HG03095 (cell line): ENCODE data around the gene SEC23IP.

Source experiments
- ATAC-seq: cut with Tn5 transposase; IDR thresholded peaks from one replicate; pipeline ENCODE4 v1.9.1; 2021; ENCODE audit warnings: moderate library complexity; ENCODE audit not compliant: unreplicated experiment

SEC23IP gene

DNA sequence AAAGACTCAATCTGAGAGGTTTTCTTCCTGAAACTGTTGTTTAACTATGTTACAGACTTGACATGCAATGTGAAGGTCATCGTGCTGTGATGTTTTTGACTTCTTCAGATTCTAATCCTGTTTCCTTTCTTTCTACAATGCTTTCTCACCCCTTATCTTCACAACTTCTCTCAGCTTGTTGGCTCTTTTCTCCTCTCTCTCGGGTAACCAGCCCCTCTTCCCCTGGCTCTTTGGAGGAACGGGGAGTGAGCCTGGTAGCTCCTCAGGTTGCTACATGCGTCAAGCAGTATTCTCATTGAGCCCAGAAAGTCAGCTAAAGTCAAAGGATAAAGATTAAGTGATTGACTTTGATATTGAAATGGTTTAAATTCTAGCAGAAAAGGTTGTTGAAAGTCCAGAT is 40.1 kb downstream of the SEC23IP start:
- no peak for ATAC-seq

DNA sequence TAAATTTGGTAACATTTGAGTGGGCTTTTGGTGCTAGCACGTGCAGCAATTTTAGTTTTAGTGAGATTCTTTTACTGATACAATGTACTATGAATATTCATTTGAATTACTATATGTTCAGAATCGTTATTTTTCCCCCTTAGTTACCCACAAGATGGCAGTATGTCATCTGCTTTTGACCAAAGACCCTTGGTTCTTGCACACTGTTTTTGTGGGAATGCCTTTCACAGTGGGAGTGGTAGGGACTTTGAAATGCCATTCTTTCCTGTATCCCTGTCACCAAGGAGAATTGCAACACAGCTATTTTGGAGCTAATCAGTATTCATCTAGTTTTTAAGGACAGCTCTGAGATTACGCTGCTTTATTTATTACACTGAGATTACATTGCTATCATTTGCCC is 40.6 kb downstream of the SEC23IP start:
- ATAC-seq = no peak

DNA sequence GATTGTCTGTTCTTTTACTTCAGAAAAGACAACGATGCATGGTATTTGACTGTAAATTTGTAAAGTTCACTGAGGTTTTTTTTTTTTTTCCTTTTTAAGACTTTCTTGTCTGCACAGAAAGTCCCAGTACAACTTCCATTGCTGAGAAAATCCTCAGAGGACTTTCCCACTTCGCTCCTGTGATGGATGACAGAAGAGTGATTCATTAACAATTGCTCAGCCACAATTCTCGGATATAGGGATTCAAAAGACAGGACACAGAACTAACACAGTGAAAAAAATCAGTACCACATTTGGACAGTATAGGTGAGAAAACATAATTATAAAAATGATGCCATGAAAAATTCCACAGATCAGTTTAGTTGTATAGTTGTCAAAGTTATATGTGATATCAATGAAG is 48.0 kb downstream of the SEC23IP start:
- ATAC-seq = no peak

DNA sequence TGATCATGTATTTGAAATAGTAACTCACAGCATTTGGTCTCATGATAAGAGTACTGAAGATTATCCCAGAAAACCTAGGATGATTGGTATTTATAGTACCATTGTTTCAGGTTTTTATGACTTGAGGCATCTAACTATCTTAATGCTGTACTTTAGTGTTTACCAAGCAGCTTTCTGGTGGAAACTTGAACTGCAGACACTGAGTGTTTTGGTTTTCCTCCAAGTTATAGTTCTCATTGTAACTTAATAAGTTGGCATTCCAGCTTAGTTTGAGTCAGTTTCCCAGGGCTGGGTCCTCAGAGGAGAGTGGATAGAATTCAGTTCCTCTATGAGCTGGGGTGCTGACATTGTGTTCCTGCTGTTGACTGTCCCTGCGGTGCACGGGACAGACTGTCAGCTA is 50.4 kb downstream of the SEC23IP start:
- ATAC-seq = no peak

DNA sequence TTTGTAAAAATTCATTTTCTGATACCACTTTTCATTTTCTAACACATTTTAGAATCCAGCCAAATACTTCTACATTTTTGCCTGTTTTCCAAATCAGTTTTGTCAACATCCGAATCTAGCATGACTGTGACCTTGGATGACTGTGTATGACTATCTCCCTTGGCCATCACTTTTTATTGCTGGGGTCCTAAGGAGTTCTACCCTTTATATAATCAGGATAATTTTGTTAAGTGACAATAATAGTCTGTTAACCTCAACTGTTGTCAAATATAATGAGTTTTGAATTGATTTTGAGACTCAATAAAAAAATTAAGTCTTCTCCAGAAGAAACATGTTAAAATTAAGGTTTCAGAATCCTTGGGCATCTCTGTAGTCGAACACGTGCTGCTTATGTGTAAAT is 53.3 kb downstream of the SEC23IP start:
- no peak for ATAC-seq

DNA sequence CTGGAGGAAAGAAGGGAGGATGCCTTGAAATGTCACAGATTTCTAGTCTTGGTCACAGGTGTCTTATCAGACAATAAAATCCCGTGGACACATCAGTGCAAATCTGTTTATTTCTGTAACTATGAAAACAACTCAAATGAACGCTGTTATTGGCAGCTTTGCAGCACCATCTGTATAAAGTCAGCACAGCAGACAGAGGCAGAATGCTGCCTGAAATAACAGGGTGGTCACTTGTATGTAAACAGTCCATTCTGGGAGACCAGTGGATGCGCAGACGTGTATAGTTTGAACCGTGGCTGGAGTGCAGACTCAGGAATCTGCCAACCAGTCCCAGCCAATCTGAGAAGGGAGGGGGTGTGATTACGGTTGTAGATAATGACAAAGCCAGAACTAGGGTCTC is 54.8 kb downstream of the SEC23IP start:
- no peak for ATAC-seq

DNA sequence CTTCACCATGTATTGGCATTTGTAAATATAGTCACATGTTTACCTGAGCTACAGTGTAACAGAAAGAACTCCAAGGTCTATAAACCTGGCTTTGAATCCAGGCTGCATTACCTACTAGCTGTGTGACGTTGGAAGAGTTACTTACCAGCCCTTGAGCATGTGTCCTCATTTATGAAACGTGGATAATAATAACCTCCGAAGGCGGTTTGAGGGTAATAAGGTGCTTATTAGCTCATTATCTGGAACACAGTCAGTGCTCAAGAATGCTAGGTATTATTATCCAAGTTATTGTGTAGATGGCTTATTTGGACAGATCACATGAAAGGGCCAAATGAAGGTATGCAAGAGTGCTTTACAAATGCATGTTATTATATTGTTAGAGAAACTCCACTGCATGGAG is 64.9 kb downstream of the SEC23IP start:
- ATAC-seq = no peak

DNA sequence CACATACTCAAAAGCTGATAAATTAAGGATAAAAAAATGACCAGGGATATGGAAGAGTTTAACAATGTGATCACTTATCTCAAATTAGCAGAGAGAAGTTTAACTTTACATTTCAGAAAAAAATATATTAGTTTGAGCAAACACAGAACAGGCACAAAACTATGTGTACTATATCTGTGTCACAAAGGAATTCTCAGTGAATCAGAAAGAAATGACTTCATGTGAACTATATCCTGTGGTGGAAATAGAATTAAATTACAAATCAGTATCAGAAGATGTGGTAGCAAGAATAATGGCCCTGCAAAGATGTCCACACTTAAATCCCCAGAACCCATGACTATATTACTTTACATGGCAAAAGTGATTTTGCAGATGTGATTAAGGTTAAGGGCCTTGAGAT is 70.3 kb downstream of the SEC23IP start:
- ATAC-seq = no peak

DNA sequence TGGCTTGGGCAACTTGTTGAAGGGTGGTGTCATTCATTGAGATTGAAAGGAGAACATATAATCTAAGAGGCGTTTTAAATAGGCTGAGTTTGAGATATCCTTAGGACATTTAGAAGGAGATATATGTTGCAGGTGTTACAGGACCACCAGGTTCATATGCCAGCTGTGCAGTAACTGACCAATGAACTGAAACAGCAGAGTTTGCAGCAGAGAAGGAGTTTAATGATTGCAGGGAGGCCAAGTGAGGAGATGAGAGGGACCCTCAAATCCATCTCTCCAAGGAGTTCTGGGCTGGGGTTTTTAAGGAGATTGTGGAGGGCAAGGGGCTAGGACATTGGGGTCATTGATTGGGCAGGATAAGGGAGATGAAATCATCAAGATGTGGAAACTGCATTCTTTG is 74.5 kb downstream of the SEC23IP start:
- ATAC-seq = no peak

DNA sequence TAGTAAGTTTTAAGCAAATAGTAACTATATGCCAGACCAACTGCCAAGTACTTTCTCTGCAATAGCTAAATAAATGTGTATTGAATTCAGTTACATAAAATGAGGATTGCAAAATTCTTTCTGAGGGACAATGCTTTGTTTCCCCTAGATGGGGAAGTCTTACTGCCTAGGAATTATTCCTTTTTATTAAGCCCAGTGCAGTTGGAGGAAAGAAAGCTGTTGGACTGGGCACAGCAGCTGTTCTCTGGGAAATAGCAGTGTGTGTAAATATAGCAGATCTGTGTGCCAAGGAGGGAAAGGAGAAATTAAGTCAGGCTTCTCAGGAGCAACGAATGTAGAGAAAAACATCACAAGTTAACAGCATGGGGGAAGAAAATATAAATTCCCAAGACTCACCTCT is 77.1 kb downstream of the SEC23IP start:
- ATAC-seq = no peak

DNA sequence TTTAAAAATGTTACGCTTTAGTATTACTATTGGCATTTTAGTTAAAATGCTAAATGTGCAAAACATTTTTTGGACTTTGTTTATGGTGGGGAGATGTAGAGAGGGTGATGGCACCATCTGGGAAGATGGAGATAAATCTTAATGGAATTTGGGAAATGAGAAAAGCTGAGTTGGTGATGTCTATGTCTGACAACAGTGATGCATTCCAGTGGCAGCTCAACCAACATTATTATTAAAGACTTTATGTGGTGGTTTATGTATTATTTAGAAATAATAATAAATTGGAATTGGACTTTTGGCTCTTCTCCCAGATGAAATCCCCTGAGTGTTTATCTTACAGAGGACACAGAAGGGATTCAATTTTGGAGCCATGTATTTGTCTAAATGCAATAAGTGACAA is 77.6 kb downstream of the SEC23IP start:
- no peak for ATAC-seq

DNA sequence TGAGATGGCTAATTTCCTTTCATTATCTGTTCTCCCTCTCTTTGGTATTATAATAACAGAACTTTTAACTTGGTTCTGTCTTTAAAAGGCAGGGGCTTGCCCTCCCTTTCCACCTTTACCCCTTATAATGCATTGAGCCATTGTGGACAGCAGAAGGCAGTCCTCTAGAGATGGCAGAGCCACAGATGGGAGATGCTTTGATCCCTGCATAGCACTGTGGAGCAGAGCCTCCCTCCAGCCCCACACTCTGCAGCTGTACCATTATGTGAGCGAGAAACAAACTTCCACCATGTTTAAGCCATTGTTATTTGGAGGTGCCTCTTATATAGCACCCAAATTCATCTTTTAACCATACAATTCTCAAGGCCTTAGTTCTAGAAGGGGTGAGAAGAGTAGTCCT is 78.4 kb downstream of the SEC23IP start:
- ATAC-seq = no peak

DNA sequence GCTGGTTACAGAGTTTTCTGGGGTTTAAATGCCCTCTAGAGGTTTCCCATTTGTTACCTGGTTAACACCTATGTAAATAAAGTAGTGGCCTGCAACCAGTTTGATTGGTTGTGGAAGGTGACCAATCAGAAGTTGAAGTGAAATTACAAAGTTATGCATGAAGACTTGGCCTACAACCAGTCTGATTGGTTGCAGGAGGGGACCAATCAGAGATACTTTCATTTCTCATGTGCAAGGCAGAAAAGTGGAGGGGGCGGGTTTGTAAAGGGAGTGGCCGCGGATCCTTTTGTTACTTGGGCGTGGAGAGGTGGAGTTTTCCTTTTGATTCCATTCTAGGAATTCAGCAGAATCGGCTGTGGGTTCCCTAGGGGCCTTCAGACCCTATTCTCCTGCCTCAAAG is 80.8 kb downstream of the SEC23IP start:
- ATAC-seq = no peak

DNA sequence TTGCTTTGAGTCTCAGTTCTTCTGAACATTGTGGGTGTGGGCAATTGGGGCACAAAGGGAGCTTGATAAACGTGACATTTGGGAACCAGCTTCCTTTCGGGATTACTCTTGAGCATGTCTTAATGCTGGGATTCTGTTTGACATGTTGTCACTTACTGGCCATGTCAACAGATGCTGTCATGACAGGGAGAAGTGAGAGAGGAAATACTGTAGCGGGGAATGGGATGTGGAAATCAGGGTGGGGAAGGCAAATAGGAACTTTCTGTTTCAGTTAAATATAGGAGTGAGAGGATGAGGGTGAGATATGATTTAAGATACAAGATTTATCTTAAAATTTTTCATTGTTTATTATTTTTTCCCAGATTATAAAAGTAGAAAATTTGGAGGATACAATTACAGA is 83.9 kb downstream of the SEC23IP start:
- ATAC-seq = no peak

DNA sequence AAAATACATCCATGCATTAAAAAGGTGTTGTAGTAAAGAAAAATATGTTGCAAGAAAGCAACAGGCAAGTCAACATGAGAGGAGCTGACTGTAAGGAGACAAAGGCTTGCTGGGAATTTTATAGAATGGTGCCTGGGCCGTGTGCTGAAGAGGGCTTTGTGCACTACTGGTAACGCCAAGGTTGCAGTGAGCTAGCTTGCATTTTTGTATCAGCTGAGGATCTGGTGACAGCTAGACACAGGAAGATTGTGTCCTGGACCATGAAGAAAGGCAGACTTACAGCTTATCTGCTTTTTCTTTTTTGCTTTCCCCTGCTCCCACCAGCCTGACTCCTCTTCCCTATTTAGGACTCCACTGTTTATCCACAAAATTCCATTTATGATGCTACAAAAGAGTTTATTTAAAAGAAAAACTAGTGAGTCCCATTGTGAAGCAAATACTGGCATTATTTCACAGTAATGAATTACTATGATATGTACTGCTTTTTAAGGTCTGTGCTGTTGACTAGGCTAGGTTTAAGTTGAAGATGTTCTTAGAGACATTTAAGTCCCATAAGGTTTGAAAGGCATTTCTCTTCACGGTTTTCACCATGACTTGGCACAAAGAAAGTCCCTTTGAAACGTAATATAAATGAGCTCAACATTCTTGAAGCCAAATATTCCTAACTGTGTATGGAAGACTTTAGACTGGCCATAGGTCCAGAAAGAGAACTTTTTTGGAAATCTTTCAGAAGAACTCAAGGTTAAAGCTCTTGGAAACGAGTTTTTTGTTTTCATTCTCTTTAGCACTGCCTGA is 88.6 kb downstream of the SEC23IP start:
- ATAC-seq = no peak

DNA sequence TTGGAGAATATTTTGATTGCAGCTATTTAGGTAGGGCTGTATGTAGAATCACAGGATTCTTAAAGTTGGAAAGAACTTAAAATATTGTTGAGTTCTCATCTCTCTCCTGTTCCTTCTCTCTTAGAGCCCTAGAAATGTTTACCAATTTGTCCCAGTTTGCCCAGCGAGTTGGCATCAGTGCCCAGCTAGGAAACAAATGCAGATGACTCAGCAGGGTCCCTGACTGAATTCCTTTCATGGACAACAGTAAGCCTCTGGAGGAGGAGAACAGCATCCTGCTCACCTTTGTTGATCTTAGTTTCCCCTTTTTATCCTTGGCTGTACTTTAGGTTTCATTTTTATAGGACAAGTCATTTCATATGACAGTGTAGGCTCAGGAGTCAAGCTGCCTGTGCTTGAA is 89.3 kb downstream of the SEC23IP start:
- no peak for ATAC-seq

DNA sequence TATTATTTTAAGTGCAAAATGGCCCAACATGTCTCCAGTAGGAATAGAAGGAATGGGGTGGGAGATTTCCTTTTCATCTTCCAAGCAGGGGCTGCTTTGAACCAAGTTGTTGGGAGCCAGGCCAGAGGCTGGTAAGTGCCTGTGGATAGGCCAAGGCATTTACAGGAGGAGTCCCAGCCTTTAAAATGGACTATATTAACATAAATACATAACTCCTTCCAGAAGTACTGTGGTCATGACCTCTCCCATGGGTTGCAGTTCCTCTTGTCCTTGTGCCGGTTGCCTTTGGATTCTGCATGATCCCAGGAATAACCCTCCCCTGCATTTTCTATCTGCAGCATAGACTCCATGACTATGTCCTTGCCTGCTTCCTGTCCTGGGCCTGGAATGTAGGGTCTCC is 95.8 kb downstream of the SEC23IP start:
- no peak for ATAC-seq

DNA sequence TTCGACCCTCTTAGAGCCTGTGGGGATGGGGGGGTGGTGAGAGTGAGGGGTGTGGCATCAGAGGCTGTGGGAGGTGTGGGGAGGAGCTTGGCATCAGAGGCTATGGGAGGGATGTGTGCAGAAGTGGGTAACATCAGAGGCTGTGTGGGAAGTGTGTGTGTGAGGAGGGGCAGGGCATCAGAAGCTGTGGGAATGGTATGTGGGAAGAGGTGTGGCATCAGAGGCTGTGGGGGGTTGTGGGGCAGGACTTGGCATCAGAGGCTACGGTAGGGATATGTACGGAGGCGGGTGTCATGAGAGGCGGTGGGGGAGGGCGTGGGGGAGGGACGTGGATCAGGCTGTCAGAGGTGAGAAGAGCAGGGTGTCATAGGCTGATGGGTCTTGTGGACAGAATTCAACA is 97.4 kb downstream of the SEC23IP start:
- no peak for ATAC-seq

DNA sequence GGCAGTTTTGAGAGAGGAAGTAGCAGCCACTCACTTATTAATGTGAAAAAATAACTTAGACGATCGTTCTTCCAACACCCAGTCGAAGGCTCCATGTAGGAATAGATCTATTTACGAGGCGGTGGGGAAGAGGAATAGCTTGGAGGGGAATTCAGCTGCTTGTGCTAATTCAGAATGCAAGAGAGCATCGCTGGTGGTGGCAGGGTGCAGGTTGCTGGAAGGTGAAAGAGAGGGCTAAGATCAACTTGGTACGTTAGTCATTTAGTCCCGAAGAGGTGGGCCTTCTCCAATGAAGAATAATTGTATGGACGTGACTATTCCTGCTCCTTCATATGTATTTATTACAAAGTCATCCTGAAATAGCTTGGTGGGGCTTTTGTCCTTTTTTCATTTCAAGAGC is 98.5 kb downstream of the SEC23IP start:
- no peak for ATAC-seq

DNA sequence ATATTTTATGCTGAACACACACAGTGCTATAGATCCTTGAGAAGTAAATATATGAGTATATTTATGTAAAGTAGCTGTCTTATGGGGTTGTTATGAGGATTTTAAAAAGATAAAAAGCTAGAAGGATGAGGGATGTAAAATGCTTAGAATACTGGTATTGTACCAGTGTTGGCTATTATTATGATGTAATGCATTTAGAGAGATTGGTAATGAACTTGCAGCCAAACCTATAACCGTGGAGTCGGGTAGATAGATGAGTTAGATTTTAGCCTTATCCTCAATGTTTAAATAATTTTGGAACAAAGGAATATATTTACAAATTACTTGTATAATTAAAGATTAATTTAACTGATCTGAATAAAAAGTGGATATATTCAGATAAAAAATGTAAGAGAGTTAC is 99.3 kb downstream of the SEC23IP start:
- no peak for ATAC-seq
